A204.1 (cell line): Measurements from ENCODE around the gene AMD1.

Source experiments
- FAIRE-seq: peaks from 2 replicates; lab custom pipeline; 2012; peaks lifted over from hg19 to GRCh38; lab: Jason Lieb, UNC

AMD1 gene

GRCh38 chr6:110939429-110940200, 65.0 kb downstream of the AMD1 start:
- FAIRE-seq: no peak

- no peak for FAIRE-seq
Observed at GRCh38 chr6:110944681-110945151, 70.1 kb downstream of the AMD1 start.
